Muscle layer of duodenum (tissue), 2 donors: ENCODE measurements around the gene FAM163B.

ENCODE experiments used
- H3K27ac ChIP-seq: one replicate; pipeline ENCODE4 v1.7.0; 2013; ENCODE audit warnings: mild to moderate bottlenecking, low read length
- H3K27me3 ChIP-seq: one replicate; pipeline ENCODE4 v1.7.0; 2013; ENCODE audit warnings: low read depth, mild to moderate bottlenecking, control low read depth, low read length
- H3K36me3 ChIP-seq, 2 donors: one replicate each; pipeline ENCODE4 v1.7.0; 2013; ENCODE audit warnings: low read length in 2 of 2, control low read depth in 1 of 2, mild to moderate bottlenecking in 1 of 2; ENCODE audit not compliant: insufficient read depth in 2 of 2, control insufficient read depth in 1 of 2
- H3K4me1 ChIP-seq, 2 donors: one replicate each; pipeline ENCODE4 v1.7.0; 2013; ENCODE audit warnings: low read length in 2 of 2, mild to moderate bottlenecking in 2 of 2, control low read depth in 1 of 2, moderate library complexity in 1 of 2; ENCODE audit not compliant: insufficient read depth in 2 of 2, control insufficient read depth in 1 of 2
- H3K4me3 ChIP-seq, 2 donors: one replicate each; pipeline ENCODE4 v1.7.0; 2013; ENCODE audit warnings: low read length in 2 of 2, low read depth in 1 of 2, mild to moderate bottlenecking in 1 of 2
- H3K9me3 ChIP-seq, 2 donors: one replicate each; pipeline ENCODE4 v1.7.0; 2013; ENCODE audit warnings: low read length in 2 of 2, control low read depth in 1 of 2, mild to moderate bottlenecking in 1 of 2; ENCODE audit not compliant: control insufficient read depth in 1 of 2
- donor health status: healthy.

Gene FAM163B

GRCh38 chr9:133609311-133610098, at the start of gene FAM163B:
TSS of gene FAM163B (minus strand) at chr9:133609389. CDS start at chr9:133580223, 29,166 bp downstream.
- H3K27ac ChIP-seq: no peak within 1 kb of the TSS
- H3K27me3 ChIP-seq: peaks cover 9% of the 10 kb centered on the region

GRCh38 chr9:133657120-133657661, 48.0 kb upstream of the FAM163B start:
- no peaks in the 10 kb centered on the region for H3K36me3 ChIP-seq
- no peaks in the 10 kb centered on the region for H3K9me3 ChIP-seq
- H3K4me3 ChIP-seq: no peak overlapping the region
- peaks cover 35% of the 10 kb centered on the region for H3K27me3 ChIP-seq
- H3K4me1 ChIP-seq: peaks cover 5 to 16% of the 10 kb centered on the region in 2 donors
- H3K27ac ChIP-seq: no peak overlapping the region

More at GRCh38 chr9:133609311-133610098, at the start of gene FAM163B:
- H3K4me1 ChIP-seq: no peaks in the 10 kb centered on the region
- no peaks in the 10 kb centered on the region for H3K9me3 ChIP-seq
- no peak within 1 kb of the TSS for H3K4me3 ChIP-seq
- no peaks in the 10 kb centered on the region for H3K36me3 ChIP-seq

GRCh38 chr9:133656211-133657119, 47.3 kb upstream of the FAM163B start:
- Histone ChIP-seq H3K4me1 (peaks cover 5 to 16% of the 10 kb centered on the region in 2 donors), H3K9me3 (no peaks in the 10 kb centered on the region), H3K27me3 (peaks cover 35% of the 10 kb centered on the region), H3K27ac (no peak overlapping the region), H3K4me3 (no peak overlapping the region), H3K36me3 (no peaks in the 10 kb centered on the region)

- Histone ChIP-seq H3K4me3 (no peak overlapping the region), H3K4me1 (peaks cover 5 to 16% of the 10 kb centered on the region in 2 donors), H3K36me3 (no peaks in the 10 kb centered on the region), H3K27ac (no peak overlapping the region), H3K27me3 (peaks cover 35% of the 10 kb centered on the region), H3K9me3 (no peaks in the 10 kb centered on the region)
Measured at GRCh38 chr9:133655701-133656100, 46.5 kb upstream of the FAM163B start.

- H3K4me1 ChIP-seq: peaks cover 5 to 16% of the 10 kb centered on the region in 2 donors
- no peaks in the 10 kb centered on the region for H3K36me3 ChIP-seq
- H3K27ac ChIP-seq: no peak overlapping the region
- no peaks in the 10 kb centered on the region for H3K9me3 ChIP-seq
- no peak overlapping the region for H3K4me3 ChIP-seq
- H3K27me3 ChIP-seq: peaks cover 32% of the 10 kb centered on the region
Measured at GRCh38 chr9:133654736-133655657, 45.8 kb upstream of the FAM163B start.

- Histone ChIP-seq H3K36me3 (no peaks in the 10 kb centered on the region), H3K4me3 (no peak overlapping the region), H3K27ac (no peak overlapping the region), H3K27me3 (peaks cover 23% of the 10 kb centered on the region), H3K4me1 (peaks cover 5 to 8% of the 10 kb centered on the region in 2 donors), H3K9me3 (no peaks in the 10 kb centered on the region)
Measured at GRCh38 chr9:133653638-133654037, 44.4 kb upstream of the FAM163B start.

- H3K36me3 ChIP-seq: no peaks in the 10 kb centered on the region
- H3K27ac ChIP-seq: no peak overlapping the region
- H3K4me3 ChIP-seq: no peak overlapping the region
- peaks cover 5% of the 10 kb centered on the region for H3K27me3 ChIP-seq
- no peaks in the 10 kb centered on the region for H3K9me3 ChIP-seq
- no peaks in the 10 kb centered on the region for H3K4me1 ChIP-seq
Measured at GRCh38 chr9:133650026-133650425, 40.8 kb upstream of the FAM163B start.

GRCh38 chr9:133649194-133649593, 40.0 kb upstream of the FAM163B start:
- Histone ChIP-seq H3K36me3 (no peaks in the 10 kb centered on the region), H3K4me3 (no peak overlapping the region), H3K27me3 (peaks cover 5% of the 10 kb centered on the region), H3K27ac (no peak overlapping the region), H3K9me3 (no peaks in the 10 kb centered on the region), H3K4me1 (no peaks in the 10 kb centered on the region)

- Histone ChIP-seq H3K27me3 (peaks cover 5% of the 10 kb centered on the region), H3K4me1 (no peaks in the 10 kb centered on the region), H3K36me3 (no peaks in the 10 kb centered on the region), H3K9me3 (no peaks in the 10 kb centered on the region), H3K4me3 (no peak overlapping the region), H3K27ac (no peak overlapping the region)
Measured at GRCh38 chr9:133647765-133648469, 38.7 kb upstream of the FAM163B start.

GRCh38 chr9:133647148-133647547, 38.0 kb upstream of the FAM163B start:
- Histone ChIP-seq H3K36me3 (no peaks in the 10 kb centered on the region), H3K27me3 (no peaks in the 10 kb centered on the region), H3K9me3 (no peaks in the 10 kb centered on the region), H3K27ac (no peak overlapping the region), H3K4me3 (no peak overlapping the region), H3K4me1 (no peaks in the 10 kb centered on the region)
